ENCODE results near the gene KMO. TPM values are rescaled to one million over a fixed set of nuclear protein-coding genes. Genes with fewer than 3 reads are reported as not detected.

Gene KMO
- not detected in 2 replicates for total RNA-seq

- peak in 1 of 2 donors; percentile 14 for DNase-seq (ENCODE audit: low read depth in 2 of 2)
Observed at GRCh38 chr1:241532162-241532531, at the start of gene KMO. Gene KMO, plus strand, starts transcription at chr1:241532378. Its CDS starts 67 bp downstream, at chr1:241532445.

- peak in 1 of 2 donors; percentile 70 for DNase-seq (ENCODE audit: low read depth in 2 of 2)
Observed at GRCh38 chr1:241482761-241483250, 49.4 kb upstream of the KMO start.

- no peak for DNase-seq (ENCODE audit: low read depth in 2 of 2)
Observed at GRCh38 chr1:241485145-241485544, 47.0 kb upstream of the KMO start.

- DNase-seq (ENCODE audit: low read depth in 2 of 2), result peak in 1 of 2 donors; percentile 52
Observed at GRCh38 chr1:241485554-241485992, 46.6 kb upstream of the KMO start.

GRCh38 chr1:241488739-241489138 is 43.4 kb upstream of the KMO start:
- no peak for DNase-seq (ENCODE audit: low read depth in 2 of 2)

- no peak for DNase-seq (ENCODE audit: low read depth in 2 of 2)
Observed at GRCh38 chr1:241495741-241496140, 36.4 kb upstream of the KMO start.

- peak; percentile 47 to 73 for DNase-seq (ENCODE audit: low read depth in 2 of 2)
Observed at GRCh38 chr1:241499910-241500309, 32.3 kb upstream of the KMO start.

- no peak for DNase-seq (ENCODE audit: low read depth in 2 of 2)
Observed at GRCh38 chr1:241503444-241503843, 28.7 kb upstream of the KMO start.

GRCh38 chr1:241507189-241507863 is 24.9 kb upstream of the KMO start:
- DNase-seq (ENCODE audit: low read depth in 2 of 2), result peak in 1 of 2 donors; percentile 31

- no peak for DNase-seq (ENCODE audit: low read depth in 2 of 2)
Observed at GRCh38 chr1:241513378-241513777, 18.8 kb upstream of the KMO start.

GRCh38 chr1:241518476-241519307 is 13.5 kb upstream of the KMO start:
- peak in 1 of 2 donors; percentile 16 for DNase-seq (ENCODE audit: low read depth in 2 of 2)

- DNase-seq (ENCODE audit: low read depth in 2 of 2), result peak; percentile 94 to 99
Observed at GRCh38 chr1:241519308-241520079, 12.7 kb upstream of the KMO start, which contains the start of gene FH. Gene FH, minus strand, starts transcription at chr1:241519755. Its CDS starts 33 bp downstream, at chr1:241519722.

GRCh38 chr1:241520080-241520465 is 12.1 kb upstream of the KMO start:
- no peak for DNase-seq (ENCODE audit: low read depth in 2 of 2)

- DNase-seq (ENCODE audit: low read depth in 2 of 2), result no peak
Observed at GRCh38 chr1:241521718-241522117, 10.5 kb upstream of the KMO start.

- no peak for DNase-seq (ENCODE audit: low read depth in 2 of 2)
Observed at GRCh38 chr1:241525026-241525425, 7.2 kb upstream of the KMO start.

GRCh38 chr1:241527146-241527545 is 5.0 kb upstream of the KMO start:
- no peak for DNase-seq (ENCODE audit: low read depth in 2 of 2)

GRCh38 chr1:241531195-241532161 is 700 bp upstream of the KMO start:
- DNase-seq (ENCODE audit: low read depth in 2 of 2), result peak; percentile 55 to 70

GRCh38 chr1:241532864-241533263 is 686 bp downstream of the KMO start:
- DNase-seq (ENCODE audit: low read depth in 2 of 2), result no peak

GRCh38 chr1:241533326-241534115 is 1.3 kb downstream of the KMO start:
- no peak for DNase-seq (ENCODE audit: low read depth in 2 of 2)

- DNase-seq (ENCODE audit: low read depth in 2 of 2), result no peak
Observed at GRCh38 chr1:241536304-241536703, 4.1 kb downstream of the KMO start.
